ENCODE results near the gene METAP1D.

METAP1D gene

GRCh38 chr2:171999161-171999560 lies 592 bp upstream of the METAP1D start:
- no peak for DNase-seq

- DNase-seq = no peak
Measured at GRCh38 chr2:172000696-172001361, 1.1 kb downstream of the METAP1D start.

- DNase-seq = no peak
Measured at GRCh38 chr2:172007372-172007771, 7.6 kb downstream of the METAP1D start.

GRCh38 chr2:172009823-172010222 lies 10.1 kb downstream of the METAP1D start:
- DNase-seq = no peak

- peak; percentile 55 for DNase-seq
Measured at GRCh38 chr2:172011812-172012575, 12.2 kb downstream of the METAP1D start.

- no peak for DNase-seq
Measured at GRCh38 chr2:172012677-172013391, 13.1 kb downstream of the METAP1D start.

GRCh38 chr2:172013396-172013795 lies 13.6 kb downstream of the METAP1D start:
- no peak for DNase-seq

- no peak for DNase-seq
Measured at GRCh38 chr2:172021074-172021931, 21.6 kb downstream of the METAP1D start.

- DNase-seq = no peak
Measured at GRCh38 chr2:172021955-172022354, 22.2 kb downstream of the METAP1D start.

- DNase-seq = no peak
Measured at GRCh38 chr2:172031536-172031935, 31.8 kb downstream of the METAP1D start.

- no peak for DNase-seq
Measured at GRCh38 chr2:172038121-172038520, 38.4 kb downstream of the METAP1D start.

GRCh38 chr2:172038604-172039003 lies 38.9 kb downstream of the METAP1D start:
- no peak for DNase-seq

- DNase-seq = no peak
Measured at GRCh38 chr2:172039011-172039704, 39.4 kb downstream of the METAP1D start.

- DNase-seq = no peak
Measured at GRCh38 chr2:172040311-172040710, 40.6 kb downstream of the METAP1D start.

- DNase-seq = no peak
Measured at GRCh38 chr2:172046080-172046678, 46.4 kb downstream of the METAP1D start.

GRCh38 chr2:172046866-172047565 lies 47.3 kb downstream of the METAP1D start:
- no peak for DNase-seq

- no peak for DNase-seq
Measured at GRCh38 chr2:172047566-172048507, 48.1 kb downstream of the METAP1D start.

GRCh38 chr2:172048508-172049503 lies 49.1 kb downstream of the METAP1D start:
- no peak for DNase-seq

All from activated CD4-positive, alpha-beta T cell treated with anti-CD3 and anti-CD28 coated beads, Interleukin-10, Interleukin-2, amounts not matched to agents 100 ng/mL and 50 ng/mL, durations not matched to agents 16 hours and 8 hours (primary cell).